ENCODE measurements around the gene GGA3.

GRCh38 chr17:75240394-75241142 is 20.8 kb downstream of the GGA3 start:
- TF ChIP-seq CTCF (IDR thresholded peaks at IDR 0.05; ENCODE audit: low read depth, low read length) (peak; percentile 97), POLR2A (IDR thresholded peaks at IDR 0.05; ENCODE audit: extremely low read depth, insufficient read length) (no peak)
- TF ChIP-seq, protein P1, sequence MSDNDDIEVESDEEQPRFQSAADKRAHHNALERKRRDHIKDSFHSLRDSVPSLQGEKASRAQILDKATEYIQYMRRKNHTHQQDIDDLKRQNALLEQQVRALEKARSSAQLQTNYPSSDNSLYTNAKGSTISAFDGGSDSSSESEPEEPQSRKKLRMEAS (IDR thresholded peaks at IDR 0.05; ENCODE audit: low read depth, low read length) = no peak

Data from NB4 (cell line).